KBM-7 (cell line): Measurements from ENCODE around the gene RPL5.

Source experiments
- DNase-seq: peaks from one replicate; pipeline ENCODE4 v3.0.0-alpha.2; 2015
- in situ Hi-C: fragments of 300-500 bp; cut with MboI; formaldehyde crosslinking; loops from 2 replicates; pipeline ENCODE4 v1.14.3; 2020; ENCODE audit warnings: low sequenced_read_pairs, low pct_unique_long_range_greater_than_20kb, mixed read lengths

Gene RPL5

DNA sequence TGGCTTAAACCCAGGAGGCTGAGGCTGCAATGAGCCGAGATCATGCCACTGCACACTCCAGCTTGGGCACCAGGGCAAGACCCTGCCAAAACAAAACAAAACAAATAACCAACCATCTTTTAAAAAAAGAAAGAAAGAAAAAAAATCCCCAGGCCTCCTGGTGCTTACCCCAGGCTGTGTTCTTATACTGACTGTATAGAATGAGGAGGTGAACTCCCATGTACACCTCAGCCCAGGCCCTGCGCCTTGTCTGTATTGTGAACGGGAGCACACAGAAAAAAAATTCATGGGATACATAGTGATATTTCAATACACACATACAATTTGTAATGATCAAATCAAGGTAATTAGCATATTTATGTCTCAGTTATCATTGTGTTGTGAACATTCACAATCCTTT lies 14.1 kb downstream of the RPL5 start:
- in situ Hi-C loops, result no loop called here

GRCh38 chr1:92848201-92848600 lies 16.4 kb downstream of the RPL5 start:
- in situ Hi-C loops, result no loop called here
- no peak for DNase-seq

More for the DNA sequence above, 14.1 kb downstream of the RPL5 start:
- DNase-seq, result no peak

DNA sequence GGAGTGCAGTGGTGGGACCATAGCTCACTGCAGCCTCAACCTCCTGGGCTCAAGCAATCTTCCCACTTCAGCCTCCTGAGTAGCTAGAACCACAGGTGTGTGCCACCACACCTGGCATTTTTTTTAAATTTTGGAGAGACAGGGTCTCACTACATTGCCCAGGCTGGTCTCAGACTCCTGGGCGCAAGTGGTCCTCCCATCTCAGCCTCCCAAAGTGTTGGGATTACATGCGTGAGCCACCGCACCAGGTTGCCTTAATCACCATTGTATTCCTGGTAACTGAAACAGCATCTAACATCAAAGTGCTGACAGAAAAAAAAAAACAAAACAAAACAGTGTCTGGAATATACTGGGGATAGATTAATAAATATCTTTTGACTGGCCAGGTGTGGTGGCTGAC lies 18.2 kb downstream of the RPL5 start:
- in situ Hi-C loops, result loop anchor here (25.0 kb wide), 1 partner anchor 137 kb away; no protein-coding TSS in a partner anchor
- DNase-seq, result no peak

DNA sequence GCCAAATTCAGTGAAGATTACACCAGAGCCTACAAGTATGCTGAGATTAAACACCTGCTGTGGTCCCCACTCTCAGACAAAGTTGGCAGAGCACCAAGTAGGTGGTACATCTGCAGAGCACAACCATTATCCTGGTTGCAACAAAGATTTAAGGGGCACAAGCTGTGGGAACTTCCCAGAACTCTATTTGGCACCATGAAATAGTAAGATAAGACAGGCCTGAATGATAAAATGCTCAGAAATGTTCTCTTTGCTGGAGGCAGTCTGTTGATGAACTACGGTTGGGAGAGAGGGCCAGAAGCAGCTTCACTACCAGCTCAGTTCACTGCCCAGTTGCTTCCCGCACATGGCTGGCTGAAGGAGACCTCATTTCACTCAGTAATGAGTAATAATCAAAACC lies 19.9 kb downstream of the RPL5 start:
- in situ Hi-C loops, result loop anchor here (25.0 kb wide), 1 partner anchor 136 kb away; no protein-coding TSS in a partner anchor
- DNase-seq, result no peak

DNA sequence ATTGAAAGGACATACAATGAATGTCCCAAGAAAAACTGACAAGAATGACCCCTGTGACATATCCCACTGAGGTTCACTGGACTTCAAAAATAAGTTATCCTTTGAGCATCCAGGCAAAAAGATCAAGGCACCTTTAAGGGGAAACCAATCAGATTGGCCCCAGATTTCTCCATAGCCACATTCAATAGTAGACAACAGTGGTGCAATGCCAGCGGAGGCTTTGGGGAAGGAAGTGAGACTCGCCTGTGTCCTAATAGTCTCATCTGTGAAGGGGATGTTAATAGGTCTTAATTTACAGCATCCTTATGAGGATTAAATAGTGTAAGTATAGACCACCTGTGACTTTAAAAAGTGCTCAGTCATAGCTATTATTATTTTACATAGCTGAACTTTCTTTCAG lies 21.5 kb downstream of the RPL5 start:
- in situ Hi-C loops, result loop anchor here (25.0 kb wide), 1 partner anchor 134 kb away; no protein-coding TSS in a partner anchor

DNA sequence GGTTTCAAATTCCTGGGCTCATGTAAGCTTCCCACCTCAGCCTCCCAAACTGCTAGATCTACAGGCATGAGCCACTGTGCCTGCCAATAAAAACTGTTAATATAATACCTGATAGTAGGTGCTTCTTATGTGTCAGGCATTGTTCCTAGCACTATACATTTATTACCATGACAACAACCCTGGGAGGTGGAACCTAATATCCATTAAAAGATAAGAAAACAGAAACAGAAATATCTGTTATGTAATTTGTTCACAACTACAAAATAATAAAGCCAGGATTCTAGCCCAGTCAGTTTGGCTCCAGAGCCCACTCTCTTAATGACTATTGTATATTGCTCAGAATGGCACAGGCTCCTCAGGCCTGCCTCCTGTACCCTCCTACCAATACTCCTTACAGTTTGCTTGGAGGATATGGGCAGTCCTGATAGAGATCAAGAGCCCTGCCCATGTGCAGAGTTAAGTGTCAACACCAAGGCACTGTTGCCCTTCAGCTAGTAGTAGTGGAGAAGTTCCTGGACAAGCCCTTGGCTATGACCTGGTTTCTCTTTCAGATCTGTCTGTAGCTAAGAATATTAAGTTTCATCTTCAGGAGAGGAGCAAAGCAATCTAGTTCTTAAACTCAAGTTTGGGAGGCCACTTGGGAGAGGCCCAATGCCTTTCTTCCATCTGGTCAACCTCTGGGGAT lies 22.4 kb downstream of the RPL5 start:
- in situ Hi-C loops, result loop anchor here (25.0 kb wide), 1 partner anchor 133 kb away; no protein-coding TSS in a partner anchor
- DNase-seq, result no peak

More for the DNA sequence above, 21.5 kb downstream of the RPL5 start:
- no peak for DNase-seq

DNA sequence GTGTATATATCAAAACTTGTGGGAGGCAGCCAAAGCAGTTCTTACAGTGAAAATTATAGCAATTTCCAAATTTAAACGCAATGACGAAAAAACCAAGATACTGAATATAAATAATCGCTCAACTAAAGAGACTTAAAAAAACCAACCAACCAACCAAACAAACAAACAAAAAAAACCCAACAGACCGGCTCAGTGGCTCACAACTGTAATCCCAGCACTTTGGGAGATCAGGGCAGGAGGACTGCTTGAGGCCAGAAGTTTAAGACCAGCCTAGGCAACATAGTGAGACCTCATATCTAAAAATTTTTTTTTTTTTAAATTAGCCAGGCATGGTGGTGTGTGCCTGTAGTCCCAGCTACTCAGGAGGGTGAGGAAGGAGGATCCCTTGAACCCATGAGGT lies 23.4 kb downstream of the RPL5 start:
- in situ Hi-C loops, result loop anchor here (25.0 kb wide), 1 partner anchor 132 kb away; no protein-coding TSS in a partner anchor
- DNase-seq, result no peak

DNA sequence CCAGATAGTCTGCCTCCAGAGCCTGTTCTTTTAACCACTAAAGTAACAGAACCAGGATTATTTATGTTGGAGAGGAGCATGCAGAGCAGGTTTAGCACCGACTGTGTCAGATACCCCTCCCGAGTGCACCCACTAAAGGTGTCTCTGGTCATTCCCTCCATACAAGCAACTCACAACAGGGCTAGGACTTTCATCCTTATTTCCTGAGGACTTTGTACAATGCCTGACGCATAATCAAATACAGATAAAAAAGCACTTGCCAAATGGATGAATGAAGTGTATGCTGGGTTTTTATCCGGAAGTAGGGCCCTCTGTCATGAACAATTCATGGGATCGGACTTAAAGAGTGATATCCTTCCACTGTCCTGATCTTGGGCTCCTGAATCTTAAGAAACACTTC lies 26.0 kb downstream of the RPL5 start:
- in situ Hi-C loops, result loop anchor here (25.0 kb wide), 1 partner anchor 129 kb away; no protein-coding TSS in a partner anchor
- DNase-seq, result no peak

GRCh38 chr1:92858564-92859399 lies 26.9 kb downstream of the RPL5 start:
- peak; percentile 91 for DNase-seq
- in situ Hi-C loops, result loop anchor here (25.0 kb wide), 1 partner anchor 129 kb away; no protein-coding TSS in a partner anchor

GRCh38 chr1:92859400-92860039 lies 27.7 kb downstream of the RPL5 start:
- DNase-seq, result no peak
- in situ Hi-C loops, result loop anchor here (25.0 kb wide), 1 partner anchor 128 kb away; no protein-coding TSS in a partner anchor

- no peak for DNase-seq
- in situ Hi-C loops, result loop anchor here (25.0 kb wide), 1 partner anchor 125 kb away; no protein-coding TSS in a partner anchor
Measured at GRCh38 chr1:92862605-92863004, 30.8 kb downstream of the RPL5 start.

DNA sequence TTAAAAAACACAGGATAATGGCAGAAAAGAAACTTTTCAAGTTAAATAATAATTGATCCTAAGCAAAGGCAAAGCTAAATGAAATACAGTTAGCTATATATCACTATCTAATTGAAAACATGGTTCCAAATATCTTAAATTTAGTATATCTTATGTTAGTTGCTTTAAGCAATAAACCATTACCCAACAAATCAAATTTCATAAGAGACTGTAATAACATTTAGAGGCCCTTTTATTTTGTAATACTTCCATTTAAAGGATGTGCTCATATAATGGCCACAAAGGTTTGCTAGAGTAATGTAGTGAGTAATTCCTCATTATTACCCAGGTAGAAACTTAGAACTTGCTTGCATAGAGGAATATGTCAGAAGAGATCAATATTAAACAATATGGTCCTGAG lies 32.3 kb downstream of the RPL5 start:
- DNase-seq, result no peak
- in situ Hi-C loops, result loop anchor here (25.0 kb wide), 1 partner anchor 123 kb away; no protein-coding TSS in a partner anchor

GRCh38 chr1:92870591-92870990 lies 38.8 kb downstream of the RPL5 start:
- in situ Hi-C loops, result loop anchor here (25.0 kb wide), 1 partner anchor 117 kb away; no protein-coding TSS in a partner anchor

DNA sequence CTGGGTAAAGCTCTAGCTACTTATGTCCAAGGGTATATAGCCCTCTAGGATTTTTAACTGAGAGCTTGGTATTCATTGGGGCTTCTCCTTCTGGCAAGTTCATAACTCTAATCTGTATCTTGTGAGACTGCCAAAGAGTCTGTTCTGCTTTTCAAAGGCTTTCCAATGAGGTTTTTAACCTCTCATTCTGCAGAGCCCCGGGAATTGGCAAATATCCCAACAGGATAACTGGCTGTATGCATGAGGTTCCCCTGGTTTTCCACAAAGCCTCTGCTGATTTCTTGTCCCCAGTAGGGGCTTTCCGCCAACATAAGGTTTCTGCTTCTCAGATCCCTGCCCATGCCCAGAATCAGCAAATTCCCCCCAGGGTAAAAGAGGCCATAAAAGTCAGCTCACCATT lies 40.9 kb downstream of the RPL5 start:
- in situ Hi-C loops, result loop anchor here (25.0 kb wide), 1 partner anchor 115 kb away; no protein-coding TSS in a partner anchor
- no peak for DNase-seq

More at GRCh38 chr1:92870591-92870990, 38.8 kb downstream of the RPL5 start:
- DNase-seq, result no peak

- in situ Hi-C loops, result loop anchor here (25.0 kb wide), 1 partner anchor 112 kb away; no protein-coding TSS in a partner anchor
- no peak for DNase-seq
Measured at GRCh38 chr1:92874987-92875386, 43.1 kb downstream of the RPL5 start.

- in situ Hi-C loops, result no loop called here
- DNase-seq, result no peak
Measured at GRCh38 chr1:92876351-92876750, 44.5 kb downstream of the RPL5 start.

GRCh38 chr1:92877081-92877711 lies 45.4 kb downstream of the RPL5 start:
- DNase-seq, result no peak
- in situ Hi-C loops, result no loop called here

- in situ Hi-C loops, result no loop called here
- no peak for DNase-seq
Measured at GRCh38 chr1:92877792-92878191, 46.0 kb downstream of the RPL5 start.
